Fibroblast of skin of left quadriceps (primary cell): ENCODE data around the gene SPON1.
A peak's percentile ranks its signal among the peaks of the same experiment; 100 is the strongest.
"Not testable (repeated sequence)": the region's sequence is repeated elsewhere in the genome, so short reads cannot be mapped to it uniquely, and the experiment has no call there.

ENCODE experiments used
- DNase-seq, 2 experiments: peaks; one replicate each; pipeline ENCODE4 v3.0.0-alpha.2; 2013; ENCODE audit warnings: low read depth in 2 of 2

Gene SPON1

DNA sequence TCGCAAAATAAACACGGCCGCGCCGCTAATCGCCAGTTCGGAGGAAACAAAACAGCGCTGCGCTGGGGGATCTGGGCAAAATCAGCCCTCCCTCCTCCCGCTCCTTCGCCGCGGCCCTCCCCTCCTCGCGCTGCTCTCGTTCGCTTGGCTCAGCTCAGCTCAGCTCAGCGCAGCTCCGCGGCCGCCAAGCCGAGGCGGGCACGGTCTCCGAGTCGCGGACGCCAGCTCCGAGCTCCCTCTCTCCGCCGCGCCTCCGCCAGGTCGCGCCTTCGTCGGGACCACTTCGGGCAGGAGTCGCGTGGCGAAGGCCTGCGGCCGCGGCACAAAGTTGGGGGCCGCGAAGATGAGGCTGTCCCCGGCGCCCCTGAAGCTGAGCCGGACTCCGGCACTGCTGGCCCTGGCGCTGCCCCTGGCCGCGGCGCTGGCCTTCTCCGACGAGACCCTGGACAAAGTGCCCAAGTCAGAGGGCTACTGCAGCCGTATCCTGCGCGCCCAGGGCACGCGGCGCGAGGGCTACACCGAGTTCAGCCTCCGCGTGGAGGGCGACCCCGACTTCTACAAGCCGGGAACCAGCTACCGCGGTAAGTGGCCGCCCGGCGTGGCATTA lies at the start of gene SPON1:
SPON1 (plus strand) TSS at position 162 of the 607 bp plus-strand sequence; CDS start at position 344, 182 bp downstream.
- no peak for DNase-seq

DNA sequence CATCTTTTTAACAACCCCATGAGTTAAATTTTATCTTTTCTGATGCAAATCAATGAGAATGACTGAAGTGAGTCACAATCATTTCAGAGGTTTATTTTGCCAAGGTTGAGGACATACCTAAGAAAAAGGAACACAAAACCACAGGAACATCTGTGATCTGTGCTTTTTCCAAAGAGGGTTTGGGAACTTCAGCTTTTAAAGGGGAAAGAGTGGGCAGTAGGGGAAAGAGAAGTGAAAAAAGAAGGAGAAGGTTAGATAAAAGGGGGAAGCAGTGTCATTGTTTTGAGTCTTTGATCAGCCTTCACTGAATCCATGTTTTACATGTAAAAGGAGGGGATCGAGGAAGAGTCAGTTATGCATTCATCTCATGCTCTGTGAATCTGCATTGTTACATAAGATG lies 45.3 kb upstream of the SPON1 start:
- no peak for DNase-seq

DNA sequence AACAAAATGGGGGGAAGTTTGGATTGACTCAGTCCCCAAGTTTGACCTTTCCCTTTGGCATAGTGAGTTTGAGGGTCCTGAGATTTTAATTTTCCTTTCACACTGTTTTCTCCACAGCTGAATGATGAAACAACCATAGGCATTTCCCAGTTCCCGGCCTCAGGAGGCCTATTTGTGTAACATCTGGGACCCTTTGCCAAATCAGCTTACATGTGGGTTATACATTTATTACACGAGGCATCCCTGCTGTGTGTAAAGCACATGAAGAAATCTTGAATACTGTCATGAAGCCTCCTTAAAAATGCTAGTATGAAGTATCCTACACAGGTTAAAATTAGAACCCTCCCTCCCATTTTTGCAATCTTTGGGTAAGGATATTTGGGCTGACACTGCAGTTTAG lies 44.6 kb upstream of the SPON1 start:
- DNase-seq, result no peak

DNA sequence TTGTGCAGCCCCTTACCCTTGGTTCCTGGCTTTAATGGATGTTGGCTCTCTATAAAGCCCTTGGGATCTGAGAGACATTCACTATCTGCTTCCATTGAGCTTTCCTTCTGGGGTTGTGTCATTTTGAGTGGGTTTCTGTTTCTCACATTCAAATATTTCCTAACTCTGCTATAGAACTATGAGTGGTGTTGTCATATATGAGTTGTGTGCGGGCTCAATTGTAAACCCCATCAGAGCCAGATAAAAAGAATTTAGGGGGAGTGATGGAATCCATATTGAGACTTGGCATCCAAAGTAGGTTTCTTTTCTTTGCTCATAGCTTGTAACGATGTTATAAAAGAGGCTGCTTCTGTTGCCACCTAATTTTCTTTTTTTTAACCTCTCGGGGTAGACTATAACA lies 41.8 kb upstream of the SPON1 start:
- no peak for DNase-seq

DNA sequence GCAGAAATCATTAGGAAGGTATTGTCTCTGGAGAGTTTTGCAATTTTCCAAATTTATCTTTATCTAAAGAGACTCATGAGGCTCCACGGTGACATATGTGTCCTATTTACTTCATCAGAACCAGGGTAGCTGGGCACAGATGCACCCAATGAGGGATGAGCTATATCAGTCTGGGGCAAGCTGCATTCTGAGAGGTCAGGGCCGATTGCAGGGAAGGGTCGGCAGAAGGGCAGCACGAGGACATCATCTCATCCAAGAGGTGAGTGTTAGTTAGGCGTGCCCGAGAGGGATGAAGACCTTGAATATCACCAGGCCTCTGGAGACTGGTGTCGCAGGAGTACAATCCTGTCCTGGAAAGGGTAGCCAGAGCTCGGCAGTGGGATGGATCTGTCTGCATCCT lies 41.0 kb upstream of the SPON1 start:
- no peak for DNase-seq

DNA sequence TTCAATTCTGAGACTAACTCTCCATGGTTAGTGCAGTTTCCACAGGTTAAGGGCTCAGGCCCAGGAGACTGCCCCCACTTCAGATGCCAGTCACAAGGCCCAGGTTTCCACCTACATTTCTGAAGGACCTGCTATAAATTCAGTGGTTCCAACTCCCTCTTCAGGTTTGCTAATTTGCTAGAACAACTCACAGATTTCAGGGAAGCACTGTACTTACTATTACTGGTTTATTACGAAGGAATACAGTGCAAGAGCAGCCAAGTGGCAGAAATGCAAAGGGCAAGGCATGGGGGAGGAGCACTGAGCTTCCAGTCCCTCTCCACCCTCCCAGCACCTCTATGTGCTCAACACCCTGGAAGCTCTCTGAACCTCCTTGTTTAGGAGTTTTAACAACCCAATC lies 39.3 kb upstream of the SPON1 start:
- DNase-seq, result no peak

DNA sequence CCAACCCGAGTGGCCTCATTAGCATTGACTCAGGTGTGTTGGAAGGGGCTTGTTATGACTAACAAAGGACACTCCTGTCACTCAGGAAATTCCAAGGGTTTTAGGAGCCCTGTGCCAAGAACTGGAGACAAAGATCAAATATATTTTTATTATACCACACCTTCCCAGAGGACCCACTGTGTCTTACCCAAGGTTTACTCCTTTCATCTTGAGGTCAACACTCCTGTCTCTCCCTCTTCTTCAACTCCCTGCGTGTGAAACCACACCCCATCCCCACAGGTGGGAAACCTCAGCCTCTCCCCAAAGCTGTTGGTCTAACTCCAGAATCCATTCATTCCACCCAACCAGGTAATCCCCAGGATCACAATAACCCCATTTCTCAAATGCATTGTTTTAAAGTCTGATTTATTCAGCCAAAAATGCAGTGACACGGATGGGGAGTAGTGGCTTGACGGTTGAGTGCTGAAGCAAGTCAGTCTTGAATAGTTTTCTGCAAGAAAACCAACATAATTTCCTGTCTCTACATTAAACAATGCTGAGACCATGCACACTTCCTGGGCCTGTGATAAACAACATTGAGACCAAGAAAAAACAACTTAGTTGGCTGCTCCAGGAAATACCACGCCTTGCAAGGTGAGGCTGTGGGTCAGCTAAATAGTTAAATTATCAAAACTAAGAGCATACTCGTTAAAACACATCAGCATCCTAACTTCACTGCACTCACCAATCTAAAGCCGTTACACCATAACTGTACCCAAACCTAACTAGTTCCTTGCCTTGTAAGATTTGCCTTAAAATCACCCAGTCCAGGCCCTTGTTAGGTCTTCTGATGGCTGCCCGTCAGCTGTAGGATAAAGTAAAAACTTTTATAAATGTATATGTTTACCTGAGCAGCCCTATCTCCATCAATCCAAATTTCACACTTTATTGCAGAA lies 38.5 kb upstream of the SPON1 start:
- no peak for DNase-seq

DNA sequence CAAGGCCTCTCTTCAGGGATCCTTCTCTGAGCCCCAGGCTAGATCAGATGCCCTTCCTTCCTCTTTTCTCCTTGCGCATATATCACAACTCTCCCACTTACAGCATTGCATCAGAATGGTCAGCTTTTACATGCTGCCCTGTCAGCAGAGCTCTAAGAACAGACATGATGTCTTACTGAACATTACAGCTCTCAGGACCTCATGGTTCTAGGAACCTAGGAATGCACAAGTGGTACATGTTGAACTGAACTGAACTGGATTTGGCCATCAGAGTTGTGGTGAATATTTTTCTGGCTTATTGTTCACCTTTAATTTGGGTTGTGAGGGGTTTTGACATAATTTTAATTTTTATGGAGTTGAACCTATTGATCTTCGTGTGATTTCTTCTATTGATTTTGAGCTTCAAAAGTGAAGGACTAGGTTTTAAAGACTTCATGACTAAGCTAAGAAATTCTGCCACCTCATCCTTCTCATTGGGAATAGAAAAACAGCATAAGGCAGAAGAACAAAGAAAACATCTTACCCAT lies 37.7 kb upstream of the SPON1 start:
- no peak for DNase-seq

DNA sequence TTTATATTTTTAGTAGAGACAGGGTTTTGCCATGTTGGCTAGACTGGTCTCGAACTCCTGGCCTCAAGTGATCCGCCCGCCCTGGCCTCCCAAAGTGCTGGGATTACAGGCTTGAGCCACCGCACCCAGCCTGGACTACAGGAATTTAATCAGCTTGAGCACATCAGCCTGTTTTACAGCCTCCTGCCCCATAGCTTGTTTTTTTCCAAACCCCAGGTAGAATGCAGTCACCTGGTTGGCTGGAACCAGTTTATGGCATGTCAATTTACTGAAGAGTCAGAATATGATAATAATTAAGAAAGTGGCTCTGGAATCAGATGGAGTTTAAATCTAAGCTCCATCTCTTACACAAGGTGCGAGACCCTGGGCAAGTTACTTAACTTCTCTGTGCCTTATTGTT lies 36.2 kb upstream of the SPON1 start:
- not testable (repeated sequence) for DNase-seq

DNA sequence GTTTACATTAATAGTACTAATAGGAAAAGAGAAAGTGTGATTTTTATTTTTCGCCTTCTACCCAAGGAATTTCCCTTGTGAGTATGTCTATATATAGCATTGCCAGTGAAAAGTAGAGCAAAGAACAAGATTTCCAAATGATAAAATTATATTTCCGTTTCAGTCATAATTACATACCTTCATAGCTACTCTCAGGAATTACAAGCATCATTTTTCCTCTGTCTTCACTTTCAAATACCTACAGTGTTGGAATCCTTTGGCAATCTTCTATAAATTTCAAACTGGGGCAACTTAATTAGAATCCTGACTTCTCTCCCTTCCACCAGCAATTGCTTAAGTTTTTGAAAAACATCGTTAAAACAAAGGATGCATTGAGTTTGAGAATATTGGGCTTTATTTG lies 35.5 kb upstream of the SPON1 start:
- DNase-seq, result no peak

DNA sequence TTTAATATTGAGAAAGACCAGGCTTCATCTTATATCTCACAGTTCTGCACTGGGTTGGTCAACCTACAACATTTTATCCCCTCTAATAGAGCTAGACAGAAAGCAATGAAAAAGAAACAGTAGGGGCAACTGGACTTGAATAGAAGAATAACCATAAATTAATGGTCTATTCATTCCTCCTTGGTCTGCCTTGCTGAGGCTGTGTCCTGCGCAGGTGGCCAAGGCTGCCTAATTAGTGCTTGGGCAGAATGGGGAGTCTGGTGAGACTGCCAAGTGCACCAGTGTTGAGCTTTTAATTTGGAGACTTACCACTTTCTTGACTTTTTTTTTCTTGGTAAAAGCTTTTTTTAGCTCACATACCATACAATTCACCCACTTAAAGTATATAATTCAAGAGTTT lies 35.0 kb upstream of the SPON1 start:
- DNase-seq, result no peak

DNA sequence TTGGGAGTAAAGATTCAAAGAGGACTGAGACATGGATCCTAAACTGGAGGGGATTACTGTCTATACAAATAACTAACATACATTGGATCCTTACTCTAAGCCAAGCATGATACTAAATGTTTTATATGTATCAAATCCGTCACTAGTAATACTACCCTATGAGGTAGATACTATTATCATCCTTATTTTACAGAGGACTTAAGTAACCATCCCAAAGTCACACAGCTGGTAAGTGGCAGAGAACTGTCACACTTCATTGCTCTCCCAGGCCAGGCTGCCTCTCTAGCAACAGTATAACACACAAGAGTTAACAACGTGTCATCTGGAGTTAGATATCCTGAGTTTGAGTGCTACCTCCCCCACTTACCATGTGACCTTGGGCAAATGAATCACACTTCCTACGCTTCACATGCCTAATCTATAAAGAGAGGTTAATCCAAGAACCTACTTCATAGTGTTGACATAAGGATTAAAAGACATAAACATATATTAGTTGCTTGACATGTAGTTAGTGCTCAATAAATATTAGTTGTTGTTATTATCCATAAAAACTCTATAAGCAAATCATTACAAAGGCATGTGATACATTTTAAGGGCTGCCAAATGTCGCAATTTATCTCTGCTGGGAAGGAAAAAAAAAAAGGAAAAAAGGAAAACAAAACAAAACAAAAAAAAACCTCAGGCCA lies 33.8 kb upstream of the SPON1 start:
- DNase-seq, result peak; percentile 30 to 42

DNA sequence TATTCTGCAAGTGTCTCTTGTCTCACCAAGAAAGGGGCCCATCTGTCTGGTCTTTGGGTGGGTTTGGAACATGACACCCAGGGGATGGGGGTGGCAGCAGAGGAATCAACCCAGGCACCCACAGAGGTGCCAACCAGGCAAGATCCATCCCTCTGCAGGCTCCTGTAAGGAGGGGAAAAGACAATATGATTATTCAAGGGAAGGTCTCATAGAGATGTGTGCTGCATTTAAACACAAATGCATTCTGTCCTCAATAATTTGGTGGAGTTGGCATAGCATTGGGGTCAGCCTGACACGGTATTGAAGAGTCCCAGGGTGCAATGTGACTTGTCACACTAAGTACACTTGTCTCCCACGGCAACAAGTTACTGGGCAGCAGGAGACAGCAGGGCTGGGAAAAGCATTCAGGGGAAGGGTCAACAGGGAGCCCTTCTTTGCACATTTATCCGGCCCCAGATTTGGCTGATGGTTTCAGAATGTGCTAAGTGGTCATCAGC lies 33.1 kb upstream of the SPON1 start:
- DNase-seq, result no peak

DNA sequence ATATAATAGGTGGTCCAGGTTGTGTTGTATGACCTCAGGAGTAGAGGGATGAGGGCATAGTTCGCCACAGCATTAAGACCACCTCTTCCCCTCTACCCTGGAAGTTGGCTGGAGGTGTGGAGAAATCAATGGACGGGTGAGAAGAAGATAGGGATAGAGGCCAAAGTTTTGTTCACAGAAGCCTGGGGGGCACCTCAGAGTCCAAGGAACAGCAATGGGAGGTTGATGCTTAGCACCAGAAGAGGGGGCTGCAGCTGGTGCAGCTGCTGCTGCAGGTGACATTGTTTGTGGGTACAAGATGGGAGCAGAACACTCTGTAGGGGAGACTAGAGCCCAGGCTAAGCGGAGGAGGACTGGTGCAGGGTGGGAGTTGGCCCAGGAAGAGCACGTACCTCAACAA lies 31.2 kb upstream of the SPON1 start:
- no peak for DNase-seq

DNA sequence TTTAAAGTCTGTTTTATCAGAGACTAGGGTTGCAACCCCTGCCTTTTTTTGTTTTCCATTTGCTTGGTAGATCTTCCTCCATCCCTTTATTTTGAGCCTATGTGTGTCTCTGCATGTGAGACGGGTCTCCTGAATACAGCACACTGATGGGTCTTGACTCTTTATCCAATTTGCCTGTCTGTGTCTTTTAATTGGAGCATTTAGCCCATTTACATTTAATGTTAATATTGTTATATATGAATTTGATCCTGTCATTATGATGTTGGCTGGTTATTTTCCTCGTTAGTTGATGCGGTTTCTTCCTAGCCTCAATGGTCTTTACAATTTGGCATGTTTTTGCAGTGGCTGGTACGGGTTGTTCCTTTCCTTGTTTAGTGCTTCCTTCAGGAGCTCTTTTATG lies 25.4 kb upstream of the SPON1 start:
- not testable (repeated sequence) for DNase-seq

DNA sequence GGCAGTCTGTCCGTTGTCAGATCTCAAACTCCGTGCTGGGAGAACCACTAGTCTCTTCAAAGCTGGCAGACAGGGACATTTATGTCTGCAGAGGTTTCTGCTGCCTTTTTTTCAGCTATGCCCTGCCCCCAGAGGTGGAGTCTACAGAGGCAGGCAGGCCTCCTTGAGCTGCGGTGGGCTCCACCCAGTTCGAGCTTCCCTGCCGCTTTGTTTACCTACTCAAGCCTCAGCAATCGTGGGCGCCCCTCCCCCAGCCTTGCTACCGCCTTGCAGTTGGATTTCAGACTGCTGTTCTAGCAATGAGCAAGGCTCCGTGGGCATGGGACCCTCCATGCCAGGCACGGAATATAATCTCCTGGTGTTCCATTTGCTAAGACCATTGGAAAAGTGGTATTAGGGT lies 23.7 kb upstream of the SPON1 start:
- not testable (repeated sequence) for DNase-seq

DNA sequence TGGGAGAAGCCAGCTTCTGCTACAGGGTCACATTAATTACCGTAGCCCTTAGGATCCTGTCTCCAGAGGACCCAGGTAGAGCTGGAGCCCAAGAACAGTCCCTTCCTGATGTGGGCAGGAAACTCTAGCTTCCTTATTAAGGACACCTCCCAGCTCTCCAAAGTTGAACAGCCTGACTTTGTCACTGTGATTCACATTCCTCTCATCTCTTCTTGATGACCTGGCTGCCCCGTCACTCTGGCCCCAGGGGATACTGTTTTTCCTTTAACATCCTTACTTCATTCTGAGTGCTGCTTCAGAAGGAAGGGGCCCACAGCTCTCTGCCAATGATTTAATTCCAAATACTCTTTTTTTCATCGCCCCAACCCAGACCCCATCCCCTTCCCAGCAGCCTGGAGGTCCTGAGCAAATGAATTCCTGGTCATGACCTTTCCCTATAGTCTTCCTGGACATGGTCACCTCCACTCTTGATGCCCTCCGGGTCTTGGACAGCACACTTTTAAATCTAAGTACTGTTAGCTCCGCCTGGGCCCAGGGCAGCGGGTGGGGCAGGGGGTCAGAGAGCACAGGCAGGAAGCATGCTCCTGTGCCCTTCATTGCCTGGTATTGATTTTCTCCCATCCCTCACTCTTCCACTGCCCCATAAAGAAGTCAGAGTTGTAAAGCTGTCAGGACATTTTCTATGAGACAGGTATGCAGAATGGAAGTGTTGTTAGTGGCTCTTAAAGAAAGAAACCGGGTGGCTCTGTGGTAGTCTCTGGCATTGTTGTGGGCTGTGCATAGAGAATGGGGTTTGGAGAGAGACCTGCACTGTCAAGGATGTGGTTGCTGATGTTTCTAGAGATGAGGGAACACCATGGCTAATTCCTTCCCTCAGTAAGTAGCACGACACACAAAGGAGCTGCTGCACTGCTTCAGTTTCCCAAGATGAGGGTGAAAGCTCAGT lies 22.3 kb upstream of the SPON1 start:
- DNase-seq, result no peak

DNA sequence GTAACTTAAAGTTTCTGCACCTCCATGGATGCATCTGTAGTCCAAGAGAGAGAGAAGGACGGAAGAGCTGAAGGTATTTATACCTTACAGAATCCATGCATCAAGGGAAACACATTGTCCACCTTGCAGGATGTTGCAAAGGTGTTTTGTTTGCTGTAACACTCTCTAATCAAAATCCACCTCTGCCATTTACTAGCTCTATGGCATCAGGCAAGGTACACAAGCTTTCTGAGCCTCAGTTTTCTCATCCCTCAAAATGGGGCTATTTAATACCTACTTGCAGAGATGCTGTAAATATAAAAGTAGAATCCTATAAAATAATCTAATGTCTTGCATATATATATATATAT lies 21.6 kb upstream of the SPON1 start:
- no peak for DNase-seq

DNA sequence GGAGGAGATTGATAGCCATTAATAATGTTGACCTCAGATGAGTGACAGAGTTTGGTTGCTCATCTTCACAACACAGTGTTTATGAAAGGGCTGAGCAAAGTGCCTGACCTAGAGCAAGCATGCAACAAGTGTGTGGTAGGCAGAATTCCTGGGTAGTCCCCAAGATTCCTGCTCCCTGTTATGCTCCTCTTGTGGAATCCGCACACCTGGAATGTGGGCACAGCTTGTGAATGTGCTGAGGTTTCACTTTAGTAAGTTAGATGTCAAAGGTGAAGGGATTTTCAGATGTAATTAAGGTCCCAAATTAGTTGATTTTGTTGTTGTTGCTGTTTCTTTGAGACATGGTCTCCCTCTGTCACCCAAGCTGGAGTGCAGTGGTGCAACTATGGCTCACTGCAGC lies 20.7 kb upstream of the SPON1 start:
- DNase-seq, result no peak

DNA sequence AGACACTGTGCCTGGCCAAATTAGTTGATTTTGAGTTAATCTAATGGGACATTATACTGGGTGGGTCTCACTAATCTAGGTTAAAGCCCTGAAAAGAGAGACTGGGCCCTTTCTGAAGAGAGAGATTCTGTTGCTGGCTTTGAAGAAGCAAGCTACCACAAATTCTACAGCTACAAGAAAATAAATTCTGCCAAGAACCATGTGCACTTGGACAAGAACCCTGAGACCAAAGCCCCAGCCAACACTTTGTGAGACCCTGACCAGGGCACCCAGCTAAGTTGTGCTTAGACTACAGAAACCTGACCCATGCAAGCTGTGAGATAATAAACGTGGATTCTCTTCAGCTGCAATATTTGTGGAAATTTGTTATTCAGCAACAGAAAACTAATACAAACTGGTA lies 20.1 kb upstream of the SPON1 start:
- no peak for DNase-seq

DNA sequence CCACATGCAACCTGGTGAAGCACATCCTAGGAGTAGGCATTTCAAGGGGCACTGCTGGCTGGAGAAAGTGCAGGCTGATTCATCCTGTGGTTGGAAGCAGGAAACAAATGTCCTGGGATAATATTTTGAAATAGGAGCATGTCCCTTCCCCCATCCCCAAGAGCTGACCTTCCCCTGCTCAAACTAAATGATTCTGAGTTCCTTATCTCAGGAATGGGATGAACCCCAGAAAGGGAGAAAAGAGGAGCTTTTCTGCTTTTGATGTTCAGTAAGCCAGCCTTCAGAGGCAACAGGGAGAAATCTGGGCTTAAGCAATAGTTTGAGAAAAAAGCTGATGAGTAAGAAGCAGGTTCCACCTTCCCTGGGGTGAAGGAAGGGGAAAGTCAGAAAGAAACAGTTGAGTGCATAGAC lies 19.5 kb upstream of the SPON1 start:
- peak in 1 of 2 experiments; percentile 9 for DNase-seq
